ENCODE measurements around the gene DDX4.
"Not testable (repeated sequence)": the region's sequence is repeated elsewhere in the genome, so short reads cannot be mapped to it uniquely, and the experiment has no call there.

DDX4 gene

DNA sequence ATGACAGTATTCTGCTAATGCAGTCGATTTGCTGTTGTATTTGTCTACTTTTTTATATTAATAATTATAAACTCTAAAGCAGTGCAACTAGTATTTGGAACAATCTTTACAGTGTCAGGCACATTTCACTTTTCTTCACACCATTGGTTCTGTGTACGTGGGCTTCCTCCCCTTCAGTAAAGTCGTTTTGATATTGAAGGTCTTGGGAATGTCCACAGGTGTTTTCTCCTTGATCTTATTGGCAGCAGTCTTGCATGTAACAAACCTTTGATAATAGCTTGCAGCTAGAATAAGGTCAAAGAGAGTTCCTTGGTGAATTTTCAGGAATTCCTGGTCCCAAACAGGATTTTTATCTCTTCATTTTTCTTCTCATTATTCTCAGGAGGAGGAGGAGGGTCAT lies 12.2 kb downstream of the DDX4 start:
- no peak overlapping the region for H3K4me3 ChIP-seq (replicated peaks; ENCODE audit: low read depth, low read length)
- TF ChIP-seq, protein P1, sequence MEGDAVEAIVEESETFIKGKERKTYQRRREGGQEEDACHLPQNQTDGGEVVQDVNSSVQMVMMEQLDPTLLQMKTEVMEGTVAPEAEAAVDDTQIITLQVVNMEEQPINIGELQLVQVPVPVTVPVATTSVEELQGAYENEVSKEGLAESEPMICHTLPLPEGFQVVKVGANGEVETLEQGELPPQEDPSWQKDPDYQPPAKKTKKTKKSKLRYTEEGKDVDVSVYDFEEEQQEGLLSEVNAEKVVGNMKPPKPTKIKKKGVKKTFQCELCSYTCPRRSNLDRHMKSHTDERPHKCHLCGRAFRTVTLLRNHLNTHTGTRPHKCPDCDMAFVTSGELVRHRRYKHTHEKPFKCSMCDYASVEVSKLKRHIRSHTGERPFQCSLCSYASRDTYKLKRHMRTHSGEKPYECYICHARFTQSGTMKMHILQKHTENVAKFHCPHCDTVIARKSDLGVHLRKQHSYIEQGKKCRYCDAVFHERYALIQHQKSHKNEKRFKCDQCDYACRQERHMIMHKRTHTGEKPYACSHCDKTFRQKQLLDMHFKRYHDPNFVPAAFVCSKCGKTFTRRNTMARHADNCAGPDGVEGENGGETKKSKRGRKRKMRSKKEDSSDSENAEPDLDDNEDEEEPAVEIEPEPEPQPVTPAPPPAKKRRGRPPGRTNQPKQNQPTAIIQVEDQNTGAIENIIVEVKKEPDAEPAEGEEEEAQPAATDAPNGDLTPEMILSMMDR (IDR thresholded peaks at IDR 0.05; ENCODE audit: low read length, missing control alignments): no peak
- DNase-seq (ENCODE audit: low read depth): no peak

DNA sequence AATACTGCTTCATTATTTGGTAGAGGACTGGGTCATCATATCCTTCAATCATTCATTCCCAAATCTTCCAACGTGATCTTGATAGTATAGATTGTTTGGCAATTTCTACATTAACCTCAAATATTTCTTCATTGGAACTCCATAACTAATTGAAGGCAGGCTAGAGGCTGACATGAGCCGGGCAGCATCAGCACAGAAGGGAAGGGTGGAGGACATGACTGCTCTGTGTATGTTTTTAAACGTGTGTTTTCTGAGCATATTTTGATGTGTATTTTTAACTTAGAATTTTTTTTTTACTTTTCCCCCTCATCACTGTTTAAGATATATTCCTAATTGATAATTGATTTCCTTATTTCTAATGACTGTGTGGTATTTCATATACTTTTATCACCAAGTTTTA lies 12.6 kb downstream of the DDX4 start:
- no peak overlapping the region for H3K4me3 ChIP-seq (replicated peaks; ENCODE audit: low read depth, low read length)
- TF ChIP-seq, protein P1 (IDR thresholded peaks at IDR 0.05; ENCODE audit: low read length, missing control alignments): no peak
- no peak for DNase-seq (ENCODE audit: low read depth)

DNA sequence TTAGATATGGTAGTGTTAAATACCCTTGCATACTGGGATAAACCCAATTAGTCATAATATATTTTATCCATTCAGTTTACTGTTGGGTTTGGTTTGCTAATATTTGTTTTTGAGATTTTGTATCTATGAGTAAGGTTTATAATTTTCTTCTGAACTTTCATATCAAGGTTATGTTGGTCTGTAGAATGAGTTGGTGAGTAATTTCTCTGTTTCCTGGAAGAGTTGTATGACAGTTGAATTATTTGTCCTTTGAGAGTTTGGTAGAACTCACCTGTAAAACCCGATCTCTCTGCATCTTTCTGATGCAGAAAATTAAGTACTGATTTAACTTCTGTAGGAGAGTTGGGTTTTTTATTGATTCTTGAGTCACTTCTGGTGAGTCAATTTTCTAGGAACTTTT lies 20.4 kb downstream of the DDX4 start:
- H3K4me3 ChIP-seq (replicated peaks; ENCODE audit: low read depth, low read length): no peak overlapping the region
- TF ChIP-seq, protein P1 (IDR thresholded peaks at IDR 0.05; ENCODE audit: low read length, missing control alignments): no peak
- DNase-seq (ENCODE audit: low read depth): no peak

DNA sequence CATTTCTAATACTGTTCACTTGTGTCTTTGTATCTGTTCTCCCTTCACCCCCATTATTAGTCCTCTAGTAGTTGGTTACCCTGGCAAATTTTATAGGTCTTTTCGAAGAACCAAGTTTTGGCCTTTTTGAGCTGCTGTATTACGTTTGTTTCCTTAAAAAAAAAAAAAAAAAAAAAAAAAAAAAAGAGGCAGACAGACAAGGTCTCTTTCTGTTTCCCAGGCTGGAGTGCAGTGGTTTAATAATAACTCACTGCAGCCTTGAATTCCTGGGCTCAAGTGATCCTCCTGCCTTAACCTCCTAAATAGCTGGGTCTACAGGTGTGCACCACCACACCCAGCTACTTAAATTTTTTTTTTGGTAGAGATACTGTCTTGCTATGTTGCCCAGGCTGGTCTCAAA lies 20.9 kb downstream of the DDX4 start:
- H3K4me3 ChIP-seq (replicated peaks; ENCODE audit: low read depth, low read length): no peak overlapping the region
- DNase-seq (ENCODE audit: low read depth): no peak
- TF ChIP-seq, protein P1 (IDR thresholded peaks at IDR 0.05; ENCODE audit: low read length, missing control alignments): no peak

DNA sequence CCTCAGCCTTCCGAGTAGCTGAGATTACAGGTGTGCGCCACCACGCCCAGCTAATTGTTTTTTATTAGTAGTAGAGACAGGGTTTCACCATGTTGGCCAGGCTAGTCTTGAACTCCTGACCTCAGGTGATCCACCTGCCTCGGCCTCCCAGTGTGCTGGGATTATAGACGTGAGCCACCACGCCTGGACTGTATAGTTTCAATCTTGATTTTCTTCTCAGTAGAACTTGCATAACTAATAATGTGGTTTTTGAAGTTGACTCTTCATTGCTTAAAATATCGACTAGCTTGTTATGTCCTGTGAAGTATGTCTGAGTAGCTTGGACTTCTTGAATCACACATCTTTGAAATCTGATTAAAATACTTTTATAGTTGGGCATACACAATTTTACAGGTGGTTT lies 23.9 kb downstream of the DDX4 start:
- H3K4me3 ChIP-seq (replicated peaks; ENCODE audit: low read depth, low read length); DNase-seq (ENCODE audit: low read depth): not testable (repeated sequence)

- TF ChIP-seq, protein P1 (IDR thresholded peaks at IDR 0.05; ENCODE audit: low read length, missing control alignments): no peak
- no peak overlapping the region for H3K4me3 ChIP-seq (replicated peaks; ENCODE audit: low read depth, low read length)
These were observed 26.0 kb downstream of the DDX4 start for GRCh38 chr5:55763746-55764420.

GRCh38 chr5:55768279-55768678 lies 30.4 kb downstream of the DDX4 start:
- TF ChIP-seq, protein P1 (IDR thresholded peaks at IDR 0.05; ENCODE audit: low read length, missing control alignments): no peak
- no peak for DNase-seq (ENCODE audit: low read depth)
- no peak overlapping the region for H3K4me3 ChIP-seq (replicated peaks; ENCODE audit: low read depth, low read length)

More at GRCh38 chr5:55763746-55764420, 26.0 kb downstream of the DDX4 start:
- no peak for DNase-seq (ENCODE audit: low read depth)
